ENCODE data around the gene CCDC9. TPM values are rescaled to one million over a fixed set of nuclear protein-coding genes. Genes with fewer than 3 reads are reported as not detected.

CCDC9 gene
- total and polyA plus RNA-seq, 2 of the 13 experiments (the other 11 are each of a cell fraction or from before 2014, with no cell fraction given) = 2.9 to 6.3 TPM

DNA sequence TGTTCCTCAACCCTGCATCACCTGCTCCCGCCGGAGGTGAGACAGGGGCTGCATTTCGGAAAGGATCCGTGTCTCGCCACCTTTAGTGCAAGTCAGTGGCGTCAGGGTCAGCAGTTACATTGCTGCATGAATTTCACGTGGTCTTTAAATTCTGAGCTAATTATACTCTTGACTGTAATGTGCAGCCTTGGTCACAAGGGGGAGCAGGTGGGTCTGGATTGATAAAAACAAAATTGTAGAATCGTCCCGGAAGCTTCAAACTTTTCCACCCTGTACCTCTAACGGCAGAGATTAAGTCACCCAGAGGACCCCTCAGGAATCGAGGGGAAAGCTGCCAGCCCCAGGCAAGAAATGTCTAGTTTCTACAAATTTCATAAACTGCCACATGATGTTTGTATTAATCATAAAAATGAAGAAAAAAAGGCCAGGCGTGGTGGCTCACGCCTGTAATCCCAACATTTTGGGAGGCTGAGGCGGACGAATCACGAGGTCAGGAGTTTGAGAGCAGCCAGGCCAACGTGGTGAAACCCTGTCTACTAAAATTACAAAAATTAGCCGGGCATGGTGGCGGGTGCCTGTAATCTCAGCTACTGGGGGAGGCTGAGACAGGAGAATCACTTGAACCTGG lies 45.5 kb upstream of the CCDC9 start:
- intact Hi-C loops (cut with micrococcal nuclease; ENCODE audit: unreplicated experiment) = loop anchor here (1.0 kb wide), 1 partner anchor 33 kb away; no protein-coding TSS in a partner anchor
- BruUV-seq (replicated peaks) = no TSS peak
- Histone ChIP-seq H3K9me3 (ENCODE audit: low read length) (no peaks in the 10 kb centered on the region), H3K4me2 (ENCODE audit: low read depth, low read length) (no peak overlapping the region; the same call in 1 of the 2 replicates), H3K36me3 (replicated peaks in 1 of 2; ENCODE audit: control insufficient read depth in 1 of 2, insufficient read depth in 2 of 2, low read length in 2 of 2) (peaks cover 16 to 48% of the 10 kb centered on the region in 2 experiments), H4K20me1 (ENCODE audit: insufficient read depth, low read length) (no peaks in the 10 kb centered on the region), H3K4me3 (replicated peaks in 1 of 3; ENCODE audit: insufficient read depth in 1 of 3, low read depth in 2 of 3, low read length in 3 of 3) (no peak overlapping the region), H3K27ac (ENCODE audit: extremely low read length, insufficient read depth, low read length) (peak overlapping the region; percentile 55), H2AFZ (ENCODE audit: low read length) (no peak overlapping the region), H3K27me3 (ENCODE audit: control insufficient read depth in 1 of 2, insufficient read depth in 2 of 2, low read length in 2 of 2) (no peaks in the 10 kb centered on the region), H3K9ac (ENCODE audit: insufficient read depth, low read depth, low read length) (peak overlapping the region; percentile 53; the same call in 1 of the 2 replicates), H3K79me2 (ENCODE audit: insufficient read depth, low read length) (no peaks in the 10 kb centered on the region), H3K4me1 (ENCODE audit: insufficient read depth, low read length) (peaks cover 11% of the 10 kb centered on the region)
- ATAC-seq (peak; percentile 52), FAIRE-seq (peak; percentile 86), DNase-seq (ENCODE audit: low spot score) (peak; percentile 71)
- ChIA-PET POLR2A (interaction anchor here (0.9 to 3.9 kb wide), 10 partner anchors 13 to 115 kb away, joined by 3 to 69 read pairs (median 6); partner anchors contain the start of genes CCDC9 and ZC3H4), CTCF (ENCODE audit: low intra/inter-chr PET ratio, low total read pairs) (interaction anchor here (0.6 to 3.2 kb wide), 3 partner anchors 34 to 62 kb away, joined by 3 to 33 read pairs (median 7); no protein-coding TSS in a partner anchor)
- in situ Hi-C loops (cut with HindIII; ENCODE audit: extremely low pct_ligation_motif_present, low pct_unique_long_range_greater_than_20kb) = loop anchor here (5.0 kb wide), 1 partner anchor 41 kb away; no protein-coding TSS in a partner anchor
- 52% methylated on average over 19 of the region's 19 CpGs for WGBS (ENCODE audit: low lambda C conversion rate)
- no peak for TF ChIP-seq AHR (CRISPR knock-in tag; IDR thresholded peaks at IDR 0.05)
- TF ChIP-seq SMAD3 (CRISPR knock-in tag; IDR thresholded peaks at IDR 0.05) = peak; percentile 44; the same call in 1 of the 2 replicates
- no peak for TF ChIP-seq ZUFSP (CRISPR knock-in tag; IDR thresholded peaks at IDR 0.05; ENCODE audit: borderline replicate concordance)
- TF ChIP-seq FOSL1 (CRISPR knock-in tag; IDR thresholded peaks at IDR 0.05; ENCODE audit: borderline replicate concordance) = no peak
- TF ChIP-seq JARID2 (CRISPR knock-in tag; IDR thresholded peaks at IDR 0.05; ENCODE audit: insufficient replicate concordance) = no peak
- no peak for TF ChIP-seq NBN (conservative IDR thresholded peaks at IDR 0.05)
- no peak for TF ChIP-seq CREB1 (IDR thresholded peaks at IDR 0.05)
- TF ChIP-seq CREB1 (CRISPR knock-in tag; IDR thresholded peaks at IDR 0.05) = no peak
- TF ChIP-seq ZBTB1 (CRISPR knock-in tag; IDR thresholded peaks at IDR 0.05; ENCODE audit: borderline replicate concordance) = no peak
- TF ChIP-seq ZNF724P (CRISPR knock-in tag; IDR thresholded peaks at IDR 0.05; ENCODE audit: borderline replicate concordance) = no peak
- TF ChIP-seq THAP11 (CRISPR knock-in tag; IDR thresholded peaks at IDR 0.05) = peak; percentile 58
- TF ChIP-seq ZNF430 (CRISPR knock-in tag; IDR thresholded peaks at IDR 0.05) = no peak
- TF ChIP-seq ZIK1 (CRISPR knock-in tag; IDR thresholded peaks at IDR 0.05; ENCODE audit: borderline replicate concordance, low read depth) = no peak
- TF ChIP-seq ERF (CRISPR knock-in tag; IDR thresholded peaks at IDR 0.05) = peak; percentile 56; the same call in 1 of the 2 replicates
- TF ChIP-seq ZNF816 (CRISPR knock-in tag; IDR thresholded peaks at IDR 0.05; ENCODE audit: borderline replicate concordance) = no peak
- no peak for TF ChIP-seq MIER2 (CRISPR knock-in tag; IDR thresholded peaks at IDR 0.05)
- TF ChIP-seq HOXA3 (CRISPR knock-in tag; IDR thresholded peaks at IDR 0.05) = no peak
- TF ChIP-seq TEAD3 (CRISPR knock-in tag; optimal IDR thresholded peaks at IDR 0.05; ENCODE audit: borderline replicate concordance) = peak; percentile 46
- 0 out of 2 replicates have a peak, but pooled peaks have one; percentile 19 for TF ChIP-seq TFDP1 (CRISPR knock-in tag; IDR thresholded peaks at IDR 0.05; ENCODE audit: borderline replicate concordance)
- peak; percentile 35; the same call in 1 of the 2 replicates for TF ChIP-seq ELF1 (CRISPR knock-in tag; IDR thresholded peaks at IDR 0.05)
- TF ChIP-seq GATAD2A (CRISPR knock-in tag; IDR thresholded peaks at IDR 0.05) = peak; percentile 27; the same call in 1 of the 2 replicates
- TF ChIP-seq ZNF777 (CRISPR knock-in tag; IDR thresholded peaks at IDR 0.05) = no peak
- TF ChIP-seq HNF1B (CRISPR knock-in tag; IDR thresholded peaks at IDR 0.05) = peak; percentile 72; the same call in 1 of the 2 replicates
